ENCODE data around the gene SPRR1B. TPM values are rescaled to one million over a fixed set of nuclear protein-coding genes. Genes with fewer than 3 reads are reported as not detected.

The SPRR1B gene
- total and polyA plus RNA-seq, 2 donors (not counting 1 experiment from before 2014, with no cell fraction given): not detected

GRCh38 chr1:153032677-153033308 is 1.8 kb downstream of the SPRR1B start:
- POLR2A ChIA-PET: no interaction called here
- Mint-ChIP-seq H3K9me3 (ENCODE audit: insufficient read depth) (peaks cover 5% of the 10 kb centered on the region), H3K4me3 (no peak overlapping the region), H3K4me1 (no peaks in the 10 kb centered on the region), H3K27ac (no peak overlapping the region), H3K27me3 (peaks cover 39% of the 10 kb centered on the region)
- ATAC-seq (ENCODE audit: low read depth) (no peak), DNase-seq (no peak)
- no peaks in the 10 kb centered on the region for H3K36me3 ChIP-seq (replicated peaks in 1 of 2; ENCODE audit: control extremely low read depth in 1 of 2, control insufficient read depth in 1 of 2, extremely low read depth in 1 of 2, insufficient read depth in 2 of 2, low read length in 1 of 2)
- H3K4me2 ChIP-seq (replicated peaks; ENCODE audit: low read depth, low read length, poor library complexity, severe bottlenecking): no peak overlapping the region
- TF ChIP-seq CTCF (IDR thresholded peaks at IDR 0.05) (no peak), EZH2 (IDR thresholded peaks at IDR 0.05; ENCODE audit: borderline replicate concordance, insufficient read depth, low read depth, low read length, poor library complexity, severe bottlenecking) (no peak)
- no peak overlapping the region for H3K9ac ChIP-seq (ENCODE audit: low read length)
- H3K9me3 ChIP-seq (ENCODE audit: control extremely low read depth in 1 of 3, control insufficient read depth in 2 of 3, insufficient read depth in 1 of 3, low read length in 2 of 3): peaks cover 0 to 3% (median 1%) of the 10 kb centered on the region in 3 donors
- no peaks in the 10 kb centered on the region for H3K4me1 ChIP-seq (ENCODE audit: control insufficient read depth in 2 of 2, insufficient read depth in 2 of 2, low read length in 2 of 2)
- H2AFZ ChIP-seq (ENCODE audit: insufficient read depth, low read depth, low read length, poor library complexity, severe bottlenecking): no peak overlapping the region
- CTCF ChIA-PET: no interaction called here
- H3K79me2 ChIP-seq (ENCODE audit: control insufficient read depth, insufficient read depth, low read length): no peaks in the 10 kb centered on the region
- no peaks in the 10 kb centered on the region for H4K20me1 ChIP-seq (ENCODE audit: control insufficient read depth, insufficient read depth, low read length, poor library complexity, severe bottlenecking)
- H3K4me3 ChIP-seq (ENCODE audit: control extremely low read depth in 1 of 5, extremely low read depth in 1 of 5, insufficient read depth in 1 of 5, low read depth in 2 of 5, low read length in 4 of 5): no peak overlapping the region
- intact Hi-C loops (cut with micrococcal nuclease): no loop called here
- no peak overlapping the region for H3K27ac ChIP-seq (ENCODE audit: low read length in 2 of 2)
- peaks cover 0 to 14% (median 6%) of the 10 kb centered on the region in 4 experiments for H3K27me3 ChIP-seq (replicated peaks in 1 of 4; ENCODE audit: control extremely low read depth in 1 of 4, control insufficient read depth in 3 of 4, insufficient read depth in 4 of 4, low read length in 3 of 4)
- WGBS (ENCODE audit: insufficient coverage): 0% methylated on average over 1 of the region's 3 CpGs

GRCh38 chr1:153035211-153035610 is 4.2 kb downstream of the SPRR1B start:
- Histone ChIP-seq H3K4me3 (ENCODE audit: control extremely low read depth in 1 of 5, extremely low read depth in 1 of 5, insufficient read depth in 1 of 5, low read depth in 2 of 5, low read length in 4 of 5) (no peak overlapping the region), H2AFZ (ENCODE audit: insufficient read depth, low read depth, low read length, poor library complexity, severe bottlenecking) (no peak overlapping the region), H3K27me3 (replicated peaks in 1 of 4; ENCODE audit: control extremely low read depth in 1 of 4, control insufficient read depth in 3 of 4, insufficient read depth in 4 of 4, low read length in 3 of 4) (peaks cover 0 to 14% (median 11%) of the 10 kb centered on the region in 4 experiments), H3K79me2 (ENCODE audit: control insufficient read depth, insufficient read depth, low read length) (no peaks in the 10 kb centered on the region), H3K4me2 (replicated peaks; ENCODE audit: low read depth, low read length, poor library complexity, severe bottlenecking) (no peak overlapping the region), H3K9ac (ENCODE audit: low read length) (no peak overlapping the region), H3K4me1 (ENCODE audit: control insufficient read depth in 2 of 2, insufficient read depth in 2 of 2, low read length in 2 of 2) (no peaks in the 10 kb centered on the region), H3K9me3 (ENCODE audit: control extremely low read depth in 1 of 3, control insufficient read depth in 2 of 3, insufficient read depth in 1 of 3, low read length in 2 of 3) (no peaks in the 10 kb centered on the region), H4K20me1 (ENCODE audit: control insufficient read depth, insufficient read depth, low read length, poor library complexity, severe bottlenecking) (no peaks in the 10 kb centered on the region), H3K36me3 (replicated peaks in 1 of 2; ENCODE audit: control extremely low read depth in 1 of 2, control insufficient read depth in 1 of 2, extremely low read depth in 1 of 2, insufficient read depth in 2 of 2, low read length in 1 of 2) (no peaks in the 10 kb centered on the region), H3K27ac (ENCODE audit: low read length in 2 of 2) (no peak overlapping the region)
- no CpG with 5 or more reads among the region's 1 CpG for WGBS (ENCODE audit: insufficient coverage)
- peaks cover 37% of the 10 kb centered on the region for H3K27me3 Mint-ChIP-seq
- ATAC-seq (ENCODE audit: low read depth) (no peak), DNase-seq (no peak)
- intact Hi-C loops (cut with micrococcal nuclease): no loop called here
- H3K27ac Mint-ChIP-seq: no peak overlapping the region
- ChIA-PET CTCF (no interaction called here), POLR2A (no interaction called here)
- H3K9me3 Mint-ChIP-seq (ENCODE audit: insufficient read depth): peaks cover 3% of the 10 kb centered on the region
- H3K4me3 Mint-ChIP-seq: no peak overlapping the region
- no peaks in the 10 kb centered on the region for H3K4me1 Mint-ChIP-seq
- TF ChIP-seq CTCF (IDR thresholded peaks at IDR 0.05): no peak
- TF ChIP-seq EZH2 (IDR thresholded peaks at IDR 0.05; ENCODE audit: borderline replicate concordance, insufficient read depth, low read depth, low read length, poor library complexity, severe bottlenecking): no peak

Measured in B cell (primary cell).